ENCODE data around the gene CDCA4.

GRCh38 chr14:105047283-105048016, 26.6 kb upstream of the CDCA4 start:
- TF ChIP-seq EZH2 (IDR thresholded peaks at IDR 0.05; ENCODE audit: borderline replicate concordance, insufficient read depth, low read length, poor library complexity, severe bottlenecking) = no peak
- TF ChIP-seq EP300 (conservative IDR thresholded peaks at IDR 0.05; ENCODE audit: poor library complexity, severe bottlenecking) = no peak
- no peak for TF ChIP-seq POLR2AphosphoS5 (IDR thresholded peaks at IDR 0.05)

Data from neural cell (in vitro differentiated cells).